ENCODE results near the gene HIGD2A. TPM values are rescaled to one million over a fixed set of nuclear protein-coding genes. Genes with fewer than 3 reads are reported as not detected.

The HIGD2A gene
- total RNA-seq, 1 donor from 2014 or later, result 103 TPM

- Histone ChIP-seq H3K4me2 (ENCODE audit: low read length) (peak overlapping the region; percentile 93), H3K79me2 (ENCODE audit: insufficient read depth, low read length) (peaks cover 48% of the 10 kb centered on the region), H2AFZ (ENCODE audit: low read depth, low read length) (peak overlapping the region; percentile 72), H3K27me3 (ENCODE audit: insufficient read depth, low read length) (no peaks in the 10 kb centered on the region), H3K36me3 (ENCODE audit: insufficient read depth, low read length) (peaks cover 15% of the 10 kb centered on the region), H3K9ac (ENCODE audit: low read length) (peak overlapping the region; percentile 95), H3K4me3 (ENCODE audit: insufficient read depth, low read depth, low read length) (peak overlapping the region; percentile 76), H4K20me1 (ENCODE audit: insufficient read depth, low read length) (peaks cover 30% of the 10 kb centered on the region), H3K27ac (ENCODE audit: low read depth, low read length) (peak overlapping the region; percentile 95), H3K9me3 (ENCODE audit: insufficient read depth, low read depth, low read length) (no peaks in the 10 kb centered on the region), H3K4me1 (ENCODE audit: insufficient read depth, low read length) (peaks cover 13% of the 10 kb centered on the region)
- Mint-ChIP-seq H3K4me1 (ENCODE audit: low read depth, unreplicated experiment) (peaks cover 7% of the 10 kb centered on the region), H3K36me3 (ENCODE audit: low read depth, unreplicated experiment) (peaks cover 11% of the 10 kb centered on the region), H3K27me3 (ENCODE audit: low read depth, unreplicated experiment) (no peaks in the 10 kb centered on the region), H3K27ac (ENCODE audit: unreplicated experiment) (peak overlapping the region; percentile 100), H3K4me3 (ENCODE audit: unreplicated experiment) (peak overlapping the region; percentile 100), H3K9me3 (ENCODE audit: unreplicated experiment) (no peaks in the 10 kb centered on the region)
- FAIRE-seq, result no peak
- DNase-seq (ENCODE audit: low read depth), result no peak
- TF ChIP-seq EZH2 (IDR thresholded peaks at IDR 0.05; ENCODE audit: insufficient read depth, low read length) (no peak), CTCF (IDR thresholded peaks at IDR 0.05; ENCODE audit: insufficient read depth, low read depth, low read length) (no peak)
Observed at GRCh38 chr5:176389135-176390123, 878 bp downstream of the HIGD2A start.

GRCh38 chr5:176391479-176391878 is 2.9 kb downstream of the HIGD2A start:
- Mint-ChIP-seq H3K4me1 (ENCODE audit: low read depth, unreplicated experiment) (peaks cover 11% of the 10 kb centered on the region), H3K36me3 (ENCODE audit: low read depth, unreplicated experiment) (peaks cover 9% of the 10 kb centered on the region), H3K9me3 (ENCODE audit: unreplicated experiment) (no peaks in the 10 kb centered on the region), H3K27ac (ENCODE audit: unreplicated experiment) (no peak overlapping the region), H3K4me3 (ENCODE audit: unreplicated experiment) (peak overlapping the region; percentile 34), H3K27me3 (ENCODE audit: low read depth, unreplicated experiment) (no peaks in the 10 kb centered on the region)
- Histone ChIP-seq H3K79me2 (ENCODE audit: insufficient read depth, low read length) (peaks cover 30% of the 10 kb centered on the region), H3K27ac (ENCODE audit: low read depth, low read length) (no peak overlapping the region), H3K27me3 (ENCODE audit: insufficient read depth, low read length) (no peaks in the 10 kb centered on the region), H2AFZ (ENCODE audit: low read depth, low read length) (no peak overlapping the region), H4K20me1 (ENCODE audit: insufficient read depth, low read length) (peaks cover 14% of the 10 kb centered on the region), H3K9ac (ENCODE audit: low read length) (no peak overlapping the region), H3K36me3 (ENCODE audit: insufficient read depth, low read length) (peaks cover 4% of the 10 kb centered on the region), H3K4me3 (ENCODE audit: insufficient read depth, low read depth, low read length) (no peak overlapping the region), H3K4me1 (ENCODE audit: insufficient read depth, low read length) (peaks cover 13% of the 10 kb centered on the region), H3K4me2 (ENCODE audit: low read length) (no peak overlapping the region), H3K9me3 (ENCODE audit: insufficient read depth, low read depth, low read length) (no peaks in the 10 kb centered on the region)
- DNase-seq (ENCODE audit: low read depth) (no peak), FAIRE-seq (no peak)
- TF ChIP-seq EZH2 (IDR thresholded peaks at IDR 0.05; ENCODE audit: insufficient read depth, low read length), result no peak
- no peak for TF ChIP-seq CTCF (IDR thresholded peaks at IDR 0.05; ENCODE audit: insufficient read depth, low read depth, low read length)

- H3K4me1 Mint-ChIP-seq (ENCODE audit: low read depth, unreplicated experiment), result peaks cover 12% of the 10 kb centered on the region
- DNase-seq (ENCODE audit: low read depth) (no peak), FAIRE-seq (no peak)
- Histone ChIP-seq H3K27ac (ENCODE audit: low read depth, low read length) (no peak overlapping the region), H3K4me3 (ENCODE audit: insufficient read depth, low read depth, low read length) (no peak overlapping the region), H3K36me3 (ENCODE audit: insufficient read depth, low read length) (peaks cover 4% of the 10 kb centered on the region), H3K9ac (ENCODE audit: low read length) (no peak overlapping the region), H3K9me3 (ENCODE audit: insufficient read depth, low read depth, low read length) (no peaks in the 10 kb centered on the region), H2AFZ (ENCODE audit: low read depth, low read length) (no peak overlapping the region), H3K4me1 (ENCODE audit: insufficient read depth, low read length) (peaks cover 10% of the 10 kb centered on the region), H3K4me2 (ENCODE audit: low read length) (no peak overlapping the region), H3K27me3 (ENCODE audit: insufficient read depth, low read length) (no peaks in the 10 kb centered on the region), H4K20me1 (ENCODE audit: insufficient read depth, low read length) (peaks cover 9% of the 10 kb centered on the region), H3K79me2 (ENCODE audit: insufficient read depth, low read length) (peaks cover 25% of the 10 kb centered on the region)
- no peaks in the 10 kb centered on the region for H3K27me3 Mint-ChIP-seq (ENCODE audit: low read depth, unreplicated experiment)
- H3K27ac Mint-ChIP-seq (ENCODE audit: unreplicated experiment), result no peak overlapping the region
- no peak overlapping the region for H3K4me3 Mint-ChIP-seq (ENCODE audit: unreplicated experiment)
- TF ChIP-seq CTCF (IDR thresholded peaks at IDR 0.05; ENCODE audit: insufficient read depth, low read depth, low read length) (no peak), EZH2 (IDR thresholded peaks at IDR 0.05; ENCODE audit: insufficient read depth, low read length) (no peak)
- H3K9me3 Mint-ChIP-seq (ENCODE audit: unreplicated experiment), result no peaks in the 10 kb centered on the region
- peaks cover 9% of the 10 kb centered on the region for H3K36me3 Mint-ChIP-seq (ENCODE audit: low read depth, unreplicated experiment)
Observed at GRCh38 chr5:176391999-176392398, 3.4 kb downstream of the HIGD2A start.

Measured in astrocyte (in vitro differentiated cells and primary cell).